HG03135 (cell line): ENCODE data around the gene AP2A1.
"Not testable (repeated sequence)": the region's sequence is repeated elsewhere in the genome, so short reads cannot be mapped to it uniquely, and the experiment has no call there.

Source experiments
- ATAC-seq: cut with Tn5 transposase; IDR thresholded peaks from one replicate; pipeline ENCODE4 v1.9.1; 2021; ENCODE audit warnings: mild to moderate bottlenecking, moderate library complexity; ENCODE audit not compliant: unreplicated experiment

AP2A1 gene

GRCh38 chr19:49766930-49767299, at the start of gene AP2A1:
Gene AP2A1 (plus strand): TSS chr19:49767001. CDS start chr19:49767134, 133 bp downstream.
- no peak for ATAC-seq

DNA sequence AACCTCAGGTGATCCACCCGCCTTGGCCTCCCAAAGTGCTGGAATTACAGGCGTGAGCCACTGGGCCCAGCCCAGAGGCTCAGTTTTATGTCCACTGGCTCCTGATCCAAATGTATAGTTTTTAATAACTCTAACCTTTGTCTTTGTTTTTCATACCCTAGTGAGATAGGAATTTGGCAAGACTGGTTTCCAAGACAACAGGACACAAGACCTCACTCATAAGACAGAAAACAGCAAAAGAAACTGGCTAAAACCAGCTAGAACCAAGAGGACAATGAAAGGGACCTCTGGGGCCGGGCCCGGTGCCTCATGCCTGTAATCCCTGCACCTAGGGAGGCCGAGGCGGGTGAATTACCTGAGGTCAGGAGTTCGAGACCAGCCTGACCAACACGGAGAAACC, 48.3 kb upstream of the AP2A1 start:
- ATAC-seq, result no peak

DNA sequence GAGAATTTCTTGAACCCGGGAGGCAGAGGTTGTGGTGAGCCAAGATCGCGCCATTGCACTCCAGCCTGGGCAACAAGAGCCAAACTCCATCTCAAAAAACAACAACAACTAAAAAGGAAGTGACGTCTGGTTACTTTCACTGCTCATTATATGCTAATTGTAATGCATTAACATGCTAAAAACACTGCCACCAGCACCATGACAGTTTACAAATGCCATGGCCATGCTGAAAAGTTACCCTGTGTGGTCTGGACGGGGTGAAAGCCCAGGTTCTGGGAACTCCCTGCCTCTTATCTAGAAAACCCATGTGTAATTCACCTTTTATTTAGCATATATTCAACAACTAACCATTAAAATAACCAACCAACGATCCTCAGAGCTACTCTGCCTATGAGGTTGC, 47.8 kb upstream of the AP2A1 start:
- ATAC-seq, result no peak

DNA sequence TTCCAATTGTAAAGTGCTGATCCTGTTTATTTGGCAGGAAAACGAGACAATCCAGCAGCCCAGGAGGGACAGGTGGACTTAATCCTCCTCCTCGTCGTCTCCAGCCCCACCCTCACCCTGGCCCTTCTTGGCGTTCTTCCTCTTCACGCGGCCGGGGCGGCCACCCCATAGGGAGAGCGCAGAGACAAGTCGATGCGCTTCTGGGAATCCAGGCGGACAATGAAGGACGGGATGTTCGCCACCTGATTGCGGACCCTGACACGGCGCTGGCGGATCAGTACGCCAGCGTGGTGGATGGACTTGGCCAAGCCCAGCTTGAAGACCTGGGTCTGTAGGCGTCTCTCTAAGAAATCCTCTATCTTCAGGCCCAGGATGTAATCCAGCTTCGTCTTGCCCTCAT, 47.4 kb upstream of the AP2A1 start:
- not testable (repeated sequence) for ATAC-seq

- ATAC-seq, result no peak
Observed at GRCh38 chr19:49727217-49728030, 39.4 kb upstream of the AP2A1 start.

GRCh38 chr19:49730166-49730565, 36.6 kb upstream of the AP2A1 start:
- no peak for ATAC-seq

GRCh38 chr19:49738268-49738667, 28.5 kb upstream of the AP2A1 start:
- ATAC-seq, result no peak

GRCh38 chr19:49739098-49739497, 27.7 kb upstream of the AP2A1 start:
- ATAC-seq, result no peak

GRCh38 chr19:49739933-49740332, 26.9 kb upstream of the AP2A1 start:
- no peak for ATAC-seq

GRCh38 chr19:49741210-49741844, 25.5 kb upstream of the AP2A1 start:
- ATAC-seq, result no peak

GRCh38 chr19:49744946-49745381, 21.8 kb upstream of the AP2A1 start:
- ATAC-seq, result no peak

- ATAC-seq, result no peak
Observed at GRCh38 chr19:49746206-49746958, 20.4 kb upstream of the AP2A1 start.

GRCh38 chr19:49749055-49749716, 17.6 kb upstream of the AP2A1 start:
- no peak for ATAC-seq

DNA sequence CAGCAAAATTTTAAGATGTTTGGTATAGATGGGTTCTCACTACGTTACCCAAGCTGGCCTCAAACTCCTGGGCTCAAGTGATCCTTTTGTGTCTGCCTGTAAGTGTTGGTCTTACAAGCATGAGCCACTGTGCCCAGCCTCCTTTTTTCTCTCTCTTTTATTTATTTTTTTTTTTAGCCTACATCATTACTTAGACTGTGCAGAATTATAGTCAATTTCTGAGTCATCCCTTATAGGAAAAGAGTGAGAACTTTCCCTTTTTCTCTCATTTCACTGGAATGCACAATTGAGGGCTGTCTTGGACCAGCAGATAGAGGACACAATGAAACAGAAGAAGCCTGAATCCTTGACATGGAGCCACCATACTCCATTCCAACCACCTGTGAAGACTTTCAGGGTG, 17.0 kb upstream of the AP2A1 start:
- ATAC-seq, result no peak

DNA sequence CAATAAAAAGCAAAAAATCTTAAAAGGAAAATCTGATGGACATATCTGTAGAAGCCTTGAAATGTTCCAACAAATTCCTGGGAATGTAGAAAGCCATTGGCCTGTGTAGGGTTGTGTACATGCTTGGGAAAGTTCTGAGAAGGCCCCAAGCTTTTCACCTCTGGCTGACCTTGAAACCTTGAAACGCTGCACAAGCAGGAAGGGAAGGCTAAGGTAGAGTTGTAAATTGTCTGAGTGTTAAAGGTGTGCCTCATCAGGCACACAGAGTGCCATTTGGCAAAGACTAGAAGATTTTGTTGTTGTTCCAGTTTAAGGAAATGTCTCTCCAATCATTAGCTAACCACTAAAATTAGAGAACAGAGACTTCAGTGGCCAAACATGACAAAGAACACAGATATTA, 14.1 kb upstream of the AP2A1 start:
- no peak for ATAC-seq

DNA sequence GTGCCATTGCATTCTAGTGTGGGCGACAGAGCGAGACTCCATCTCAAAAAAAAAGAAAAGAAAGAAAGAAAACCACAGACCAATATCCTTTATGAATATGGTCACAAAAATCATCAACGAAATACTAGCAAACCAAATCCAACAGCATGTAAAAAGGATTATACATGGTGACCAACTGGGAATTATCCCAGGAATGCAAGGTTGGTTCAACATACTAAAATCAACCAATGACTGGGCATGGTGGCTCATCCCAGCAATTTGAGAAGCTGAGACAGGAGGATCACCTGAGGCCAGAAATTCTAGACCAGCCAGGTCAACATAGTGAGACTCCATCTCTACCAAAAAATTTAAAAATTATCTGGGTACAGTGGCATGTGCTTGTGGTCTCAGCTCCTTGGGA, 10.8 kb upstream of the AP2A1 start:
- no peak for ATAC-seq

DNA sequence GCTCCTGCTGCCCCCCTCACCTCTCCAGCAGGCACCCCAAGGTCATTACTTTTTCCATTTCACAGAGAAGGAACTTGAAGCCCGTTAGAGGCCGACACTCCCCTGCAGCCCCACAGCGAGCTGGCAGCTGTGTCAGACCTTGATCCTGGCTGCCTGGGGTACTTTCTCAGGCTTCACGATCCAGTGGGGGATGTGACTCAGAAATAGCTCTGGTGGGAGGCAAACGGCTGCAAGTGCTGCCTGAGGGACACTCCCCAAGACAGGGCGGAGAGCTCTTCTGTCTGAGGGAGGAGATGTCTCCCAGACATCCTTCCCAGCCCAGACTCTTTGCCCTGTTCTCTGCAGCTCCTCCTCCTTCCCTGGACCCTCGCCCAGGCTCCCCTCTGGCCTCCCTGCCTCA, 8.5 kb upstream of the AP2A1 start:
- no peak for ATAC-seq

DNA sequence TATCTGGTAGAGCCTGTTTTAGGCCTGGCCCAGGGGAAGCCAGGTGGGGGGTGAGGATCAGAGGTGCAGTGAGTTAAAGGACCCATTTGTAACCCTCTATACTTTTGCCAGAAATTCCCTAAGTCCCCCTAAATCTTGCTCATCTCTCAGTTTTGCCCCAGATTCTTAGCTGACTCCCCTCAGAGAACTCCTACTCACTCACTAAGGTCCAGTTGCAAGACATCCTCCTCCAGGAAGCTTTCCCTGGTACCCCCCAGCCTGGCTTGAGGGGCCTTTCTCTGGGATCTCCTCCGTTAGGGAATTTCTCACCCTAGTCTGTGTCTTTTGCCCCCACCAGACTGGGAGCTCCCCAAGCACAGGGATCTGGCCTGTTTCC, 5.6 kb upstream of the AP2A1 start:
- ATAC-seq, result no peak

GRCh38 chr19:49761625-49762311, 5.0 kb upstream of the AP2A1 start:
- ATAC-seq, result no peak

- ATAC-seq, result no peak
Observed at GRCh38 chr19:49763230-49763629, 3.6 kb upstream of the AP2A1 start, which contains the start of gene TSKS. Gene TSKS (minus strand): TSS chr19:49763306. CDS start chr19:49763247, 59 bp downstream.

DNA sequence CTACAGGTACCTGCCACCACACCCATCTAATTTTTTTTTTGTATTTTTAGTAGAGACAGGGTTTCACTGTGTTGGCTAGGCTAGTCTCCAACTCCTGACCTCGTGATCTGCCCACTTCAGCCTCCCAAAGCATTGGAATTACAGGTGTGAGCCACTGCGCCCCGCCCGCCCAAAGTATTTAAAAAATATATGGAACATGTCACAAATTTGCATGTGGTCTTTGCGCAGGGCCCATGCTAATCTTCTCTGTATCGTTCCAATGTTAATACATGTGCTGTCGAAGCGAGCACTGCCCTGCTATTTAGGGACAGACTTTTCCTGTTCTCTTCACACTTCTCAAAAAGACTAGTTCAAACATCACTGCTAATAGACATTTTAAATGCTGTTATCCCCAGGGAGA, 2.5 kb upstream of the AP2A1 start:
- ATAC-seq, result no peak
